Lower leg skin (tissue), 3 donors: Measurements from ENCODE around the gene CTDSPL.

Experiments
- POLR2A ChIP-seq, 2 donors: fragments of 450-650 bp; IDR thresholded peaks; one replicate each; pipeline ENCODE4 v1.6.1; 2016 to 2017; ENCODE audit warnings: antibody characterized with exemption in 2 of 2, mild to moderate bottlenecking in 1 of 2, moderate library complexity in 1 of 2
- TF ChIP-seq, protein P1 (sequence below), 3 donors: fragments of 450-650 bp; IDR thresholded peaks; one replicate each; pipeline ENCODE4 v1.5.1; 2016; ENCODE audit warnings: antibody characterized with exemption in 3 of 3, mild to moderate bottlenecking in 3 of 3, moderate library complexity in 2 of 3

DNA sequence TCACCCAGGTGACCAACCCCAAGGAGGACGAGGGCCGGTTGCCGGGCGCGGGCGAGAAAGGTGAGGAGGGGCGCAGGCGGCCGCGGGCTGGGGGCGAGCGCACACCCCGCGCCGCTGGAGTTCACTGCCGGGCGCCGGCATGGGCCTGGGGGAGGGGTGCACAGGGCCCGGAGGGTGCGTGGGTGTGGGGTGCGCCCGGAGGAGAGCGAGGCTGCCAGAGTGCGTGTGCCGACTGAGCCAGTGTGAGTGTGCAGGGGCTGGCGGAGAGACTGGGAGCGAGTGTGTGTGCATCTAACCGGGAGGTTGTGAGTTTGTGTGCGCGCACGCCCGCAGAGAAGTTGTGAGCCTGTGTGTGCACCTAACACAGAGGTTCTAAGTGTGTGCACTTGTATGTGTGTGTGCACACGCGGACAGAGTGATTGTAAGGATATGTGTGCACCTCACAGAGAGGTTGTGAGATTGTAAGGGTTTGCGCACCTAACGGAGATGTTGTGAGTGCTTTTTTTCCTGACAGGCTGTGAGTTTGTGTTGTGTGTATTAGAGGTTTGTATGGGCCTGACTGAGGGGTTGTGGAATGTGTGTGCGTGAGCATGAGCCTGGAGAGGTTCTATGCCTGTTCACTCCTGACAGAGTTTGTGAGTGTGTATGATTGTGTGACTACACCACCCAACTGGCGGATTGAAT lies 681 bp downstream of the CTDSPL start:
- TF ChIP-seq, protein P1, sequence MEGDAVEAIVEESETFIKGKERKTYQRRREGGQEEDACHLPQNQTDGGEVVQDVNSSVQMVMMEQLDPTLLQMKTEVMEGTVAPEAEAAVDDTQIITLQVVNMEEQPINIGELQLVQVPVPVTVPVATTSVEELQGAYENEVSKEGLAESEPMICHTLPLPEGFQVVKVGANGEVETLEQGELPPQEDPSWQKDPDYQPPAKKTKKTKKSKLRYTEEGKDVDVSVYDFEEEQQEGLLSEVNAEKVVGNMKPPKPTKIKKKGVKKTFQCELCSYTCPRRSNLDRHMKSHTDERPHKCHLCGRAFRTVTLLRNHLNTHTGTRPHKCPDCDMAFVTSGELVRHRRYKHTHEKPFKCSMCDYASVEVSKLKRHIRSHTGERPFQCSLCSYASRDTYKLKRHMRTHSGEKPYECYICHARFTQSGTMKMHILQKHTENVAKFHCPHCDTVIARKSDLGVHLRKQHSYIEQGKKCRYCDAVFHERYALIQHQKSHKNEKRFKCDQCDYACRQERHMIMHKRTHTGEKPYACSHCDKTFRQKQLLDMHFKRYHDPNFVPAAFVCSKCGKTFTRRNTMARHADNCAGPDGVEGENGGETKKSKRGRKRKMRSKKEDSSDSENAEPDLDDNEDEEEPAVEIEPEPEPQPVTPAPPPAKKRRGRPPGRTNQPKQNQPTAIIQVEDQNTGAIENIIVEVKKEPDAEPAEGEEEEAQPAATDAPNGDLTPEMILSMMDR (IDR thresholded peaks at IDR 0.05) = no peak
- no peak for TF ChIP-seq POLR2A (IDR thresholded peaks at IDR 0.05)
